HUES48 (cell line): Measurements from ENCODE around the gene RNASE9.
"Not testable (repeated sequence)": the region's sequence is repeated elsewhere in the genome, so short reads cannot be mapped to it uniquely, and the experiment has no call there.

Experiments used
- H3K27ac ChIP-seq: one replicate; pipeline ENCODE4 v1.7.0; 2013; ENCODE audit warnings: low read depth, low read length, inconsistent platforms
- H3K27me3 ChIP-seq: 2 replicates; pipeline ENCODE4 v1.6.1; 2013; ENCODE audit warnings: mild to moderate bottlenecking, low read length; ENCODE audit not compliant: control insufficient read depth, insufficient read depth
- H3K36me3 ChIP-seq: 2 replicates; pipeline ENCODE4 v1.6.1; 2013; ENCODE audit warnings: low read length; ENCODE audit not compliant: control insufficient read depth, insufficient read depth
- H3K4me1 ChIP-seq: 2 replicates; pipeline ENCODE4 v1.6.1; 2013; ENCODE audit warnings: mild to moderate bottlenecking, low read length; ENCODE audit not compliant: control insufficient read depth, insufficient read depth
- H3K4me3 ChIP-seq: 2 replicates; pipeline ENCODE4 v1.5.1; 2013; ENCODE audit warnings: mild to moderate bottlenecking, low read depth, low read length
- H3K9ac ChIP-seq: 2 replicates; pipeline ENCODE4 v1.6.1; 2013; ENCODE audit warnings: mild to moderate bottlenecking, low read depth, low read length, moderate library complexity
- H3K9me3 ChIP-seq: 2 replicates; pipeline ENCODE4 v1.6.1; 2013; ENCODE audit warnings: low read length; ENCODE audit not compliant: control insufficient read depth, insufficient read depth

RNASE9 gene

DNA sequence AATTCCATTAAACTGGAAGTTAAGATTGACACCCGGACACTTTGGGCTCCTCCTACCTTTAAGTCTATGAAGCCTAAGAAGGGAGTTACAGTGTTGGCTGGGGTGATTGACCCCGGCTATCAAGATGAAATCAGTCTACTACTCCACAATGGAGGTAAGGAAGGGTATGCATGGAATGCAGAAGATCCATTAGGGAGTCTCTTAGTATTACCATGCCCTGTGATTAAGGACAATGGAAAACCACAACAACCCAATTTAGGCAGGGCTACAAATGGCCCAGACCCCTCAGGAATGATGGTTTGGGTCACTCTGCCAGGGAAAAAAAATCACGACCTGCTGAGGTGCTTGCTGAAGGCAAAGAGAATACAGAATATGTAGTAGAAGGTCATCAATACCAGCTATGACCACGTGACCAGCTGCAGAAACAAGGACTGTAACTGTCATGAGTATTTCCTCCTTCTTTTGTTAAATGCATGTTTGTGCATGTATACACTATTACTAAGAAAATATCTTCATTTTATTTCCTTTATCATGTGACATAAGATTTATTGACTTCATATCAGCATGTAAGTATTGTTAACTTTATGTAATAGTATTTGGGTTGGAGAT, 11.6 kb upstream of the RNASE9 start:
- not testable (repeated sequence) for H3K36me3 ChIP-seq, H3K27me3 ChIP-seq, H3K4me3 ChIP-seq, H3K9ac ChIP-seq, H3K4me1 ChIP-seq, H3K27ac ChIP-seq
- H3K9me3 ChIP-seq: peaks cover 13% of the 10 kb centered on the region

DNA sequence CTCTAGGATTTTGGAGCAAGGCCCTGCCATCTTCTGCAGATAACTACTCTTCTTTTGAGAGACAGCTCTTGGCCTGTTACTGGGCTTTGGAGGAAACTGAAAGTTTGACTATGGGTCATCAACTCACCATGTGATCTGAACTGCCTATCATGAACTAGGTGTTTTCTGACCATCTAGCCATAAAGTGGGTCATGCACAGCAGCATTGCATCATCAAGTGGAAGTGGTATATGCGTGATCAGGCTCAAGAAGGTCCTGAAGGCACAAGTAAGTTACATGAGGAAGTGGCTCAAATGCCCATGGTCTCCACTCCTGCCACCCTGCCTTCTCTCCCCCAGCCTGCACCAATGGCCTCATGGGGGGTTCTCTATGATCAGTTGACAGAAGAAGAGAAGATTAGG, 9.9 kb upstream of the RNASE9 start:
- peaks cover 13% of the 10 kb centered on the region for H3K9me3 ChIP-seq
- not testable (repeated sequence) for H3K27me3 ChIP-seq, H3K36me3 ChIP-seq, H3K4me3 ChIP-seq, H3K4me1 ChIP-seq, H3K9ac ChIP-seq, H3K27ac ChIP-seq

DNA sequence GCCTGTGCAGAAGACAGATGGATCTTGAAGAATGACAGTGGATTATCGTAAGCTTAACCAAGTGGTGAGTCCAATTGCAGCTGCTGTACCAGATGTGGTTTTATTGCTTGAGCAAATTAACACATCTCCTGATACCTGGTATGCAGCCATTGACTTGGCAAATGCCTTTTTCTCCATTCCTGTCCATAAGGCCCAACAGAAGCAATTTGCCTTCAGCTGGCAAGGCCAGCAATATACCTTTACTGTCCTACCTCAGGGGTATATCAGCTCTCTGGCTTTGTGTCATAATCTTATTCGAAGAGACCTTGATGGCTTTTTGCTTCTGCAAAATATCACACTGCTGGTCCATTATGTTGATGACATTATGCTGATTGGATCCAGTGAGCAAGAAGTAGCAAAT, 9.0 kb upstream of the RNASE9 start:
- H3K27me3 ChIP-seq, H3K9ac ChIP-seq, H3K4me1 ChIP-seq, H3K4me3 ChIP-seq, H3K27ac ChIP-seq, H3K36me3 ChIP-seq: not testable (repeated sequence)
- H3K9me3 ChIP-seq: peaks cover 13% of the 10 kb centered on the region

DNA sequence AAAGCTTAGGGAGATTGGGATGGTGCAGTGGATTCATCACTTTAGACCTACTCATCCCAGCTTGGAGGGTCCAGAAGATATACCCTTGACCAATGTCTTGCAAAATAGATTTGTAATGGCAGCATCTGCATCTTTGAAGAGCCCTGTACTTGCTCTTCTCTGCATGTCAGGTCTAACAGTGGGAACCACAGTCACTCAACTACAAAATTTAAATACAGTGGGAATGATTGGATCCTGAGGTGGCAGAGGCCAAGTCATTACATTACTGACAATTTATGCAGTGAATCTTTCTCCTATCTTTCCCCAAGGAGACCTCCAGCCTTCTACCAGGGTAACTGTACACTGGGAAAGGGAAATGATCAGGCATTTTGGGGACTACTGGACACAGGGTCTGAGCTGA, 8.2 kb upstream of the RNASE9 start:
- Histone ChIP-seq H3K4me3 (no peak overlapping the region), H3K4me1 (peaks cover 8% of the 10 kb centered on the region), H3K9me3 (peaks cover 13% of the 10 kb centered on the region), H3K9ac (no peak overlapping the region), H3K36me3 (no peaks in the 10 kb centered on the region), H3K27me3 (no peaks in the 10 kb centered on the region), H3K27ac (no peak overlapping the region)

DNA sequence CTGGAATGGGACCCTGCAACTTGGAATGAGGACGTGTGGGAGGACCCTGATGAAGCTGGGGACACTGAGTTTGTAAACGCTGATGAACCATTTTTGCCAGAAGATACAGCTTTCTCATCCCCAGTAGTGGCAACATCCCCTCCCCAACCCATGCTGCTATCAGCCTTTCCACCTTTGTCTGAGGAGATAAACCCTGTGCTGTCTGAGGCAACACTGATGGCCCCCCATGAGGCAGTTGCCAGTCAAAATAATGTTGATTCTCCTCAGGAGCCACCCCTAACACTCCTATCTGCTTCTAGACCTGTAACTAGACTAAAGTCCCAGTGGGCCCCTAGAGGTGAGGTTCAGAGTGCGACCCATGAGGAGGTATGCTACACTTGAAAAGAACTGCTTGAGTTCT, 7.5 kb upstream of the RNASE9 start:
- Histone ChIP-seq H3K27me3 (no peaks in the 10 kb centered on the region), H3K36me3 (no peaks in the 10 kb centered on the region), H3K4me3 (no peak overlapping the region), H3K9ac (no peak overlapping the region), H3K4me1 (peaks cover 8% of the 10 kb centered on the region), H3K9me3 (peaks cover 13% of the 10 kb centered on the region), H3K27ac (no peak overlapping the region)

DNA sequence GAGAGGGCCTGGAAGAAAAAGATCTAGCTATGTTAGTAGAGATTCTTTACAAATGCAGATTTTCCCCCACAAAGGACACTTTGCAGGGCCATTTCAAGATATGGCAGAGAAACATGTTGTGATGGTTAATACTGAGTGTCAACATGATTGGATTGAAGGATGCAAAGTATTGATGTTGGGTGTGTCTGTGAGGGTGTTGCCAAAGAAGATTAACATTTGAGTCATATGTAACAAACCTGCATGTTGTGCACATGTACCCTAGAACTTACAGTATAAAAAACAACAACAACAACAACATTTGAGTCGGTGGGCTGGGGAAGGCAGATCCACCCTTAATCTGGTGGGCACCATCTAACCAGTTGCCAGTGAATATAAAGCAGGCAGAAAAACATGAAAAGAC, 6.4 kb upstream of the RNASE9 start:
- H3K4me3 ChIP-seq, H3K36me3 ChIP-seq, H3K9ac ChIP-seq, H3K27ac ChIP-seq, H3K27me3 ChIP-seq, H3K4me1 ChIP-seq: not testable (repeated sequence)
- peaks cover 13% of the 10 kb centered on the region for H3K9me3 ChIP-seq

DNA sequence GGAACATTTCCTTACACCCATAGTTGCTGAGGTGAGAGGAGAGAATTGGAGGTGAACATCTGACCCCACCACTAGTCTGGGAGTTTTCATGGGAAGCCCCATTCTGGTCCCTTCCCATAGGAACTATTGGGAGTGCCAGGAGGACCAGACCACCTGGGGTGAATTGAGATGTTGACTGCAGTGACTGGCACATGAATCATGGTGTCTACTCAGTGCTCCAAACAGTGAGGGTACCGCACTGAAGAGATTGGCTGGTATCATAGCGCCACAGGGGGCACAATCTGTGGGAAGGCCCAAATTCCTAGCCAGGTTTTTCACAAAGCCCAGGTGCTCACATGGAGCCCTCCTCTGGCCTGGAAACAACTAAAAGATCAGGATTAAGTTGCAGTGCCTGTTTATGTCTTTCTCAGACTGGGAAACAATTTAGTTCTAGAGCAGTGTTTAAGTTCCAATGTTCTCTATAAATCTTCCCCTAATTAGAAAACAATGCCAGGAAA, 3.7 kb upstream of the RNASE9 start:
- peak overlapping the region; percentile 24 for H3K27ac ChIP-seq
- H3K36me3 ChIP-seq: no peaks in the 10 kb centered on the region
- H3K9ac ChIP-seq: no peak overlapping the region
- peaks cover 13% of the 10 kb centered on the region for H3K9me3 ChIP-seq
- H3K4me1 ChIP-seq: peaks cover 23% of the 10 kb centered on the region
- H3K4me3 ChIP-seq: no peak overlapping the region
- no peaks in the 10 kb centered on the region for H3K27me3 ChIP-seq

DNA sequence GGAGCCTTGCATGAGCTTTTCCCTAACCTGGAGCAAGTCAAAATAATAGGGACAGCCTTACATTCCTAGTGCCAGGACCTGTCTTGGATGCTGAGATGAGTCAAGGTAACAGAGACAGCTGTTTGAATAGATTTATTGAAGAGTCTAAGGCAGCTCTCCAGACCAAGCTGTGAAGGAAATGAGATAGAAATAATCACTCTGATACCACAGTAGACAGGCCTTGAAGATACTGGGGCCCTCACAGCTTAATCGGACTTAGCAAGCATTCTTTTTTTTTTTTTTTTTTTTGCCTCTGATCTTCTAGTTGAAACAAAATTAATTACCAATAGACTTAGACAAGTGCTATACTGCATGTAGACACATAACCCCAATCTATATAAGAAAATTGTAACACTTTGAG, 3.1 kb upstream of the RNASE9 start:
- no peaks in the 10 kb centered on the region for H3K27me3 ChIP-seq
- H3K36me3 ChIP-seq: no peaks in the 10 kb centered on the region
- peaks cover 28% of the 10 kb centered on the region for H3K4me1 ChIP-seq

DNA sequence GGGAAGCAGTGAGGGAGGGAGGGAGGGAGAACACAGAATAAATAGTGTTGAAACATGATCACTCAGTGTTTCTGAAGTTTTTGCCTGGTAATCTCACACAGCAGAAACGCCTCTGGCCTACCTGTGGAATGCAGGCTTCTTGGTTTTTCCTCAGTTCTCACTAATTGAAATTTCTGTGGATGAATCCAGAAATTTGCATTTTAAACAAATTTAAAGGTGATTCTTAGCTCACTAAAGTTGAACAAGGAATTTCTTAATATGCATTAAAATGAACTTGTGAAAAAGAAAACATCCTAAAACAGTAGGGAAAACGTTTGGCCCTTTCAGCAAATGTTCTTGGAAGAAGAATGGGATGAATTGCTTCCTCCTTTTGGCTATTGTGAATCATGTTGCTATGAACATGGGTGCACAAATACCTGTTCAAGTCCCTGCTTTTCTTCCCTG, 1.4 kb downstream of the RNASE9 start:
- H3K4me1 ChIP-seq: peaks cover 55% of the 10 kb centered on the region
- no peaks in the 10 kb centered on the region for H3K36me3 ChIP-seq
- H3K27ac ChIP-seq: peak overlapping the region; percentile 92
- H3K9ac ChIP-seq: no peak overlapping the region
- H3K27me3 ChIP-seq: no peaks in the 10 kb centered on the region
- H3K9me3 ChIP-seq: no peaks in the 10 kb centered on the region
- peak overlapping the region; percentile 0; the same call in 1 of the 2 replicates for H3K4me3 ChIP-seq

More for the DNA sequence above, 3.1 kb upstream of the RNASE9 start:
- H3K27ac ChIP-seq: no peak overlapping the region
- peaks cover 7% of the 10 kb centered on the region for H3K9me3 ChIP-seq
- no peak overlapping the region for H3K4me3 ChIP-seq
- no peak overlapping the region for H3K9ac ChIP-seq

DNA sequence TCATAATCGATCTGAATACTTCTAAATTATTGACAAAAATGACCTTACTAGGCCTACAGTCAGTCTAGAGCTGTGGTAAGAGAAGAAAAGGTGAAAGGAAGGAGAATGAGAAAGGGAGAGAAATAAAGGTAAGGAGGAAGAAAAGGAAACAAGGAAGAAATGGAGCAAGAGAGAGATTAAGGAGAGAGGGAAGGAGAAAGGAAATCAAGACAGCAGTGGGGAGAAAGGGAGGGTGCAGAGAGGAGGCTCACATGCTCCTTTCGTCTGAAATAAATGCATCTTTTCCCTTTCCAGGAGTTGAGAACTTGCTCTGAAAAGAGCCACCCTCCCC, 3.7 kb downstream of the RNASE9 start:
- Histone ChIP-seq H3K4me1 (peaks cover 52% of the 10 kb centered on the region), H3K36me3 (no peaks in the 10 kb centered on the region), H3K27ac (no peak overlapping the region), H3K9me3 (no peaks in the 10 kb centered on the region), H3K4me3 (no peak overlapping the region), H3K9ac (no peak overlapping the region), H3K27me3 (no peaks in the 10 kb centered on the region)

DNA sequence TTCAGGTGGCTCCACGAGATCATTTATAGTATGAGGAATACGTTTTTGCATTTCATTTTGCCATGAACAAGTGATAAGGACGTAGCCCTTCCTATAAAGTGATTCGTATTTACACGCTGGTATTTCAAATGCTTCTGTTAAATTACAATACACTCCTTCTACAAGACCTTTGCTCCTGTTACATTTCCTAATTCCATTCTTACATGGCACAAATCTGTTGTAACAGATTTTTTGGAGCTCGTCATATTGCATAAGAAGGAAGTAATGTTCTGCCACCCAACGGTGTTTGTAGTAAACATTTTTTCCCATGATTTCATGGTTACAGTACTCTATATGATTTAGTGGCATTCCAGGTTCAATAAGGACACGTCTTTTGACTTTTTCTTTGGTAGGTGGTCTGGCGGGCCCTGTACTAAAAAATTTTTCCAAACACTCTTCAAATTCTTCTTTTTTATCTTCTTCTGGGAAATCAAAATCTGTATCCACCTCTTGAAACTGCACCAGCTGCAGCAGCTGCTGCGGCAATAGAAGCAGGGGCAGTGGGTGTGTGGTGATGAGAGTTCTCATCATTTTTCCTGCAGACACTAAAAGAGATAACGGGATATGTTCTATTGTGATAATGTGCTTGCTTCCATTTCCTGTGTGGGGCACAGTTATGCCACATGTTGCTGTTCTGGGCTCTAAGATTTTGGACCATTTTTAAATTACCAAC, 4.2 kb downstream of the RNASE9 start:
- Histone ChIP-seq H3K4me1 (peaks cover 52% of the 10 kb centered on the region), H3K9me3 (no peaks in the 10 kb centered on the region), H3K9ac (no peak overlapping the region), H3K36me3 (no peaks in the 10 kb centered on the region), H3K4me3 (no peak overlapping the region), H3K27ac (no peak overlapping the region), H3K27me3 (no peaks in the 10 kb centered on the region)
